WTC11 (cell line): Measurements from ENCODE around the gene ADGRG3. TPM values are rescaled to one million over a fixed set of nuclear protein-coding genes. Genes with fewer than 3 reads are reported as not detected.

Experiments
- ATAC-seq: fragments of 200-7000 bp; cut with Tn5 transposase; 2 replicates; pipeline ENCODE4 v1.10.0; 2021; ENCODE audit warnings: mild to moderate bottlenecking, moderate library complexity
- CTCF ChIA-PET: fragments of 300-600 bp; sonication (Branson Sonifier 250); formaldehyde crosslinking; loops from one replicate; lab custom pipeline; 2021; ENCODE audit warnings: antibody characterized with exemption; lab: Charles Lee
- POLR2A ChIA-PET: fragments of 350-600 bp; sonication (Branson Sonifier 250); formaldehyde crosslinking; loops from one replicate; lab custom pipeline; 2021; ENCODE audit warnings: antibody characterized with exemption; lab: Charles Lee
- DNase-seq: peaks from one replicate; pipeline ENCODE4 v3.0.0; 2021; ENCODE audit warnings: low spot score
- H3K27ac Mint-ChIP-seq: 2 replicates; pipeline ENCODE4 v1.8.0; 2021; ENCODE audit warnings: mixed read lengths
- H3K27me3 Mint-ChIP-seq: 2 replicates; pipeline ENCODE4 v1.8.0; 2021; ENCODE audit warnings: low read depth, mild to moderate bottlenecking, moderate library complexity, mixed read lengths
- H3K36me3 Mint-ChIP-seq: 2 replicates; pipeline ENCODE4 v1.8.0; 2021; ENCODE audit warnings: mixed read lengths
- H3K4me1 Mint-ChIP-seq: 2 replicates; pipeline ENCODE4 v1.8.0; 2022; ENCODE audit warnings: mixed read lengths
- H3K4me3 Mint-ChIP-seq: 2 replicates; pipeline ENCODE4 v1.8.0; 2021; ENCODE audit warnings: mild to moderate bottlenecking, moderate library complexity, mixed read lengths
- H3K9me3 Mint-ChIP-seq: 2 replicates; pipeline ENCODE4 v1.8.0; 2021; ENCODE audit warnings: mixed read lengths
- AFF4 ChIP-seq: sonication (generic); formaldehyde crosslinking; IDR thresholded peaks from 2 replicates; pipeline ENCODE4 v1.8.1; 2023; ENCODE audit warnings: mild to moderate bottlenecking, missing genetic modification reagents, borderline replicate concordance
- ATF6 ChIP-seq: sonication (generic); formaldehyde crosslinking; IDR thresholded peaks from 2 replicates; pipeline ENCODE4 v1.8.1; 2023; ENCODE audit warnings: mild to moderate bottlenecking, missing genetic modification reagents
- CREB1 ChIP-seq: sonication (generic); formaldehyde crosslinking; IDR thresholded peaks from 2 replicates; pipeline ENCODE4 v1.8.0; 2023; ENCODE audit warnings: mild to moderate bottlenecking, missing genetic modification reagents
- CTCF ChIP-seq: fragments of 200-600 bp; IDR thresholded peaks from 2 replicates; pipeline ENCODE4 v1.8.0; 2022; ENCODE audit warnings: antibody characterized with exemption
- ERG ChIP-seq: fragments of 250-450 bp; sonication (Bioruptor Pico); IDR thresholded peaks from 2 replicates; pipeline ENCODE4 v1.8.0; 2021; ENCODE audit warnings: mild to moderate bottlenecking
- FOXJ3 ChIP-seq: sonication (generic); formaldehyde crosslinking; IDR thresholded peaks from 2 replicates; pipeline ENCODE4 v1.9.0; 2021; ENCODE audit warnings: missing genetic modification reagents, mild to moderate bottlenecking, borderline replicate concordance
- FOXK1 ChIP-seq: sonication (generic); formaldehyde crosslinking; IDR thresholded peaks from 2 replicates; pipeline ENCODE4 v1.8.0; 2022; ENCODE audit warnings: mild to moderate bottlenecking, moderate library complexity, missing genetic modification reagents
- GRHL2 ChIP-seq: fragments of 250-450 bp; sonication (Bioruptor Pico); IDR thresholded peaks from 2 replicates; pipeline ENCODE4 v1.8.0; 2022; ENCODE audit warnings: mild to moderate bottlenecking, moderate library complexity; ENCODE audit not compliant: insufficient replicate concordance, severe bottlenecking
- HMGXB4 ChIP-seq: sonication (generic); formaldehyde crosslinking; IDR thresholded peaks from 2 replicates; pipeline ENCODE4 v1.8.1; 2023; ENCODE audit warnings: mild to moderate bottlenecking, moderate library complexity, missing genetic modification reagents
- IRF1 ChIP-seq: sonication (generic); formaldehyde crosslinking; IDR thresholded peaks from 2 replicates; pipeline ENCODE4 v1.8.0; 2023; ENCODE audit warnings: missing genetic modification reagents
- NR1H2 ChIP-seq: sonication (generic); formaldehyde crosslinking; IDR thresholded peaks from 2 replicates; pipeline ENCODE4 v1.9.0; 2021; ENCODE audit warnings: mild to moderate bottlenecking, moderate library complexity, missing genetic modification reagents
- NR3C1 ChIP-seq: sonication (generic); formaldehyde crosslinking; conservative IDR thresholded peaks from 2 replicates; pipeline ENCODE4 v1.8.1; 2023; ENCODE audit warnings: low read depth, mild to moderate bottlenecking, missing genetic modification reagents
- OVOL2 ChIP-seq: fragments of 250-450 bp; sonication (Bioruptor Pico); IDR thresholded peaks from 2 replicates; pipeline ENCODE4 v1.9.0; 2021; ENCODE audit warnings: mild to moderate bottlenecking, borderline replicate concordance
- SMAD4 ChIP-seq: sonication (generic); formaldehyde crosslinking; IDR thresholded peaks from 2 replicates; pipeline ENCODE4 v1.8.0; 2022; ENCODE audit warnings: mild to moderate bottlenecking, missing genetic modification reagents
- USF2 ChIP-seq: sonication (generic); formaldehyde crosslinking; IDR thresholded peaks from 2 replicates; pipeline ENCODE4 v1.8.1; 2023; ENCODE audit warnings: mild to moderate bottlenecking, missing genetic modification reagents, moderate library complexity
- ZMAT4 ChIP-seq: fragments of 250-450 bp; sonication (Bioruptor Pico); IDR thresholded peaks from 2 replicates; pipeline ENCODE4 v1.9.0; 2021; ENCODE audit warnings: mild to moderate bottlenecking
- ZNF263 ChIP-seq: sonication (generic); formaldehyde crosslinking; IDR thresholded peaks from 2 replicates; pipeline ENCODE4 v1.8.1; 2022; ENCODE audit warnings: low read depth, mild to moderate bottlenecking, moderate library complexity, missing genetic modification reagents
- ZNF317 ChIP-seq: sonication (generic); formaldehyde crosslinking; IDR thresholded peaks from 2 replicates; pipeline ENCODE4 v1.8.1; 2023; ENCODE audit warnings: low read depth, mild to moderate bottlenecking, moderate library complexity, missing genetic modification reagents, borderline replicate concordance
- total RNA-seq: library from RNA; stranded (reverse); gene quantifications from 3 replicates; pipeline ENCODE4 v1.2.3, GENCODE V29; 2021

Gene ADGRG3
- total RNA-seq, 1 experiment from 2014 or later = 0.44 TPM

GRCh38 chr16:57632568-57632967 is 35.5 kb upstream of the ADGRG3 start (continued):
- TF ChIP-seq ATF6 (CRISPR knock-in tag) (no peak), ZNF263 (CRISPR knock-in tag) (no peak)

- Mint-ChIP-seq H3K36me3 (no peaks in the 10 kb centered on the region), H3K9me3 (no peaks in the 10 kb centered on the region), H3K4me3 (no peak overlapping the region), H3K27ac (no peak overlapping the region), H3K4me1 (peaks cover 9% of the 10 kb centered on the region)
- DNase-seq = no peak
- no peak for ATAC-seq
- POLR2A ChIA-PET = no interaction called here
- CTCF ChIA-PET = interaction anchor here (1.1 to 3.3 kb wide), 2 partner anchors 16 to 57 kb away, joined by 6 to 11 read pairs; no protein-coding TSS in a partner anchor
- TF ChIP-seq ATF6 (CRISPR knock-in tag) (no peak), HMGXB4 (CRISPR knock-in tag) (no peak), IRF1 (CRISPR knock-in tag) (no peak), USF2 (no peak), AFF4 (CRISPR knock-in tag) (no peak), FOXK1 (CRISPR knock-in tag) (no peak), CTCF (no peak), SMAD4 (no peak), ZNF263 (CRISPR knock-in tag) (no peak), NR1H2 (CRISPR knock-in tag) (no peak), OVOL2 (CRISPR knock-in tag) (no peak), ERG (no peak), ZMAT4 (CRISPR knock-in tag) (no peak), ZNF317 (no peak), GRHL2 (CRISPR knock-in tag) (no peak), FOXJ3 (CRISPR knock-in tag) (no peak), CREB1 (no peak), NR3C1 (no peak)
- TF ChIP-seq, all 79 proteins: peak for 0
- peaks cover 4% of the 10 kb centered on the region for H3K27me3 Mint-ChIP-seq
Observed at GRCh38 chr16:57633383-57634064, 34.6 kb upstream of the ADGRG3 start.
